ENCODE data around the gene WDR37.
A peak's percentile ranks its signal among the peaks of the same experiment; 100 is the strongest.
"Not testable (repeated sequence)": the region's sequence is repeated elsewhere in the genome, so short reads cannot be mapped to it uniquely, and the experiment has no call there.

The WDR37 gene

GRCh38 chr10:1056326-1057105 lies at the start of gene WDR37:
WDR37 (plus strand) TSS chr10:1056385; CDS start chr10:1072156, 15,771 bp downstream.
- DNase-seq = peak; percentile 10

- DNase-seq = no peak
These were observed 49.6 kb upstream of the WDR37 start for GRCh38 chr10:1006573-1006972.

- no peak for DNase-seq
These were observed 48.6 kb upstream of the WDR37 start for GRCh38 chr10:1007583-1007982.

- no peak for DNase-seq
These were observed 47.1 kb upstream of the WDR37 start for GRCh38 chr10:1009071-1009494.

- DNase-seq = not testable (repeated sequence)
These were observed 46.2 kb upstream of the WDR37 start for GRCh38 chr10:1009947-1010346.

GRCh38 chr10:1010703-1011102 lies 45.5 kb upstream of the WDR37 start:
- no peak for DNase-seq

- no peak for DNase-seq
These were observed 44.5 kb upstream of the WDR37 start for GRCh38 chr10:1011696-1012095.

- no peak for DNase-seq
These were observed 40.5 kb upstream of the WDR37 start for GRCh38 chr10:1015688-1016087.

- DNase-seq = no peak
These were observed 36.8 kb upstream of the WDR37 start for GRCh38 chr10:1019362-1019761.

GRCh38 chr10:1020460-1020859 lies 35.7 kb upstream of the WDR37 start:
- DNase-seq = no peak

GRCh38 chr10:1020958-1021357 lies 35.2 kb upstream of the WDR37 start:
- DNase-seq = no peak

- no peak for DNase-seq
These were observed 33.8 kb upstream of the WDR37 start for GRCh38 chr10:1022413-1022812.

- no peak for DNase-seq
These were observed 32.1 kb upstream of the WDR37 start for GRCh38 chr10:1024103-1024502.

GRCh38 chr10:1025683-1026082 lies 30.5 kb upstream of the WDR37 start, which contains the start of gene IDI2:
IDI2 (minus strand) TSS chr10:1025859; CDS start chr10:1024723, 1,136 bp downstream.
- DNase-seq = no peak

GRCh38 chr10:1026578-1026977 lies 29.6 kb upstream of the WDR37 start:
- DNase-seq = no peak

GRCh38 chr10:1029838-1030237 lies 26.3 kb upstream of the WDR37 start:
- DNase-seq = no peak

GRCh38 chr10:1033601-1034000 lies 22.6 kb upstream of the WDR37 start:
- no peak for DNase-seq

GRCh38 chr10:1034758-1035157 lies 21.4 kb upstream of the WDR37 start:
- DNase-seq = no peak

- no peak for DNase-seq
These were observed 21.0 kb upstream of the WDR37 start for GRCh38 chr10:1035201-1035600.

GRCh38 chr10:1036341-1036791 lies 19.8 kb upstream of the WDR37 start:
- no peak for DNase-seq

GRCh38 chr10:1037098-1037497 lies 19.1 kb upstream of the WDR37 start:
- no peak for DNase-seq

GRCh38 chr10:1038769-1039168 lies 17.4 kb upstream of the WDR37 start:
- DNase-seq = not testable (repeated sequence)

GRCh38 chr10:1040133-1040532 lies 16.1 kb upstream of the WDR37 start:
- no peak for DNase-seq

- no peak for DNase-seq
These were observed 14.7 kb upstream of the WDR37 start for GRCh38 chr10:1041514-1041913.

- DNase-seq = no peak
These were observed 12.6 kb upstream of the WDR37 start for GRCh38 chr10:1043532-1043995.

Measured in NCI-H1694 treated with DMSO at 0.1 percent for 48 hours (cell line).